ENCODE data around the gene FBXO17. TPM values are rescaled to one million over a fixed set of nuclear protein-coding genes. Genes with fewer than 3 reads are reported as not detected.
"Not testable (repeated sequence)": the region's sequence is repeated elsewhere in the genome, so short reads cannot be mapped to it uniquely, and the experiment has no call there.

FBXO17 gene
- total and polyA plus RNA-seq, 2 donors = 19.6 to 34.7 TPM

DNA sequence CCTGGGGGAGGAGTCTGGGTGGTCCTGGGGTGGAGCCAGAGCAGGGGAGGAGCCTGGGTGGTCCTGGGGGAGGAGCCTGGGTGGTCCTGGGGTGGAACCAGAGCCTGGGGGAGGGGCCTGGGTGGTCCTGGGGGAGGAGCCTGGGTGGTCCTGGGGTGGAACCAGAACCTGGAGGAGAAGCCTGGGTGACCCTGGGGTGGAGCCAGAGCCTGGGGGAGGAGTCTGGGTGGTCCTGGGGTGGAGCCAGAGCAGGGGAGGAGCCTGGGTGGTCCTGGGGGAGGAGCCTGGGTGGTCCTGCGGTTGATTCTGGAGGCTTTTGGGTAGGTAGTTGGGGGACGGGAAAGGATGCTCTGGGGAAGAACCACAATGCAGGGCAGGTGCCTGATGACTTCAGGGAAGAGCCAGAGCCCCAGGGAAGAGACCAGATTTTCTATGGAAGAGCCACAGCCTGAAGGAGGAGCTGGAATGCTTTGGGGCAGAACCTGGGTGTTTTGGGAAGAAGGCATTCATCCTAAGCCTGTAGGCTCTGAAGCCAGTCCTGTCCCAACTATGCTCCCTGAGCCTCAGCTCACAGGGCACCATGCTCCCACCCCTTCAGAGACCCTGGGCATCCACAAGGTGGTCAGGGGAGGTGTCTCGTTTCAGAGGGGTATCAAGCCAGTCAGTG is 29.8 kb downstream of the FBXO17 start:
- Histone ChIP-seq H3K4me3 (ENCODE audit: low read depth, low read length) (no peak overlapping the region), H3K27ac (ENCODE audit: low read depth) (no peak overlapping the region), H3K36me3 (ENCODE audit: insufficient read depth) (no peaks in the 10 kb centered on the region), H3K4me1 (ENCODE audit: insufficient read depth) (peaks cover 2% of the 10 kb centered on the region)
- 92% methylated on average over 3 of the region's 3 CpGs for whole genome bisulfite sequencing
- DNase-seq (ENCODE audit: extremely low spot score) = no peak

DNA sequence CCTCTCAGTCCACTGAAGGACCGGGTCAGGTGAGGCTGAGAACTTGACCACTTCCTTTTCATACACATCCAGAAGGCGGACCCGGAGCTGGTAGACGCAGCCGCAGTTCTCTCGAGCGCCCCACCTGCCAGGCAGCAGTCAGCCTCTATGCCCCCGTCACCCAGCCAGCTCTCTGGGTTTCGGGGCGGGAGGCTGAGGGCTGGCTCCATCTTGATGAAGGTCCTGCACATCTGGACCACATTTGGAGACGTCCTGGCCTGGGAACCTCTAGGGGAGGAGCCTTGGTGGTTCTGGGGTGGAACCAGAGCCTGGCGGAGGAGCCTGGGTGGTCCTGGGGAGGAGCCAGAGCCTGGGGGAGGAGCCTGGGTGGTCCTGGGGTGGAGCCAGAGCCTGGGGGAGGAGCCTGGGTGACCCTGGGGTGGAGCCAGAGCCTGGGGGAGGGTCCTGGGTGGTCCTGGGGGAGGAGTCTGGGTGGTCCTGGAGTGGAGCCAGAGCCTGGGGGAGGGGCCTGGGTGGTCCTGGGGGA is 30.5 kb downstream of the FBXO17 start:
- WGBS = 84% methylated on average over 12 of the region's 12 CpGs
- H3K27ac ChIP-seq (ENCODE audit: low read depth) = no peak overlapping the region
- DNase-seq (ENCODE audit: extremely low spot score) = no peak
- no peak overlapping the region for H3K4me3 ChIP-seq (ENCODE audit: low read depth, low read length)
- H3K4me1 ChIP-seq (ENCODE audit: insufficient read depth) = peaks cover 2% of the 10 kb centered on the region
- H3K36me3 ChIP-seq (ENCODE audit: insufficient read depth) = no peaks in the 10 kb centered on the region

DNA sequence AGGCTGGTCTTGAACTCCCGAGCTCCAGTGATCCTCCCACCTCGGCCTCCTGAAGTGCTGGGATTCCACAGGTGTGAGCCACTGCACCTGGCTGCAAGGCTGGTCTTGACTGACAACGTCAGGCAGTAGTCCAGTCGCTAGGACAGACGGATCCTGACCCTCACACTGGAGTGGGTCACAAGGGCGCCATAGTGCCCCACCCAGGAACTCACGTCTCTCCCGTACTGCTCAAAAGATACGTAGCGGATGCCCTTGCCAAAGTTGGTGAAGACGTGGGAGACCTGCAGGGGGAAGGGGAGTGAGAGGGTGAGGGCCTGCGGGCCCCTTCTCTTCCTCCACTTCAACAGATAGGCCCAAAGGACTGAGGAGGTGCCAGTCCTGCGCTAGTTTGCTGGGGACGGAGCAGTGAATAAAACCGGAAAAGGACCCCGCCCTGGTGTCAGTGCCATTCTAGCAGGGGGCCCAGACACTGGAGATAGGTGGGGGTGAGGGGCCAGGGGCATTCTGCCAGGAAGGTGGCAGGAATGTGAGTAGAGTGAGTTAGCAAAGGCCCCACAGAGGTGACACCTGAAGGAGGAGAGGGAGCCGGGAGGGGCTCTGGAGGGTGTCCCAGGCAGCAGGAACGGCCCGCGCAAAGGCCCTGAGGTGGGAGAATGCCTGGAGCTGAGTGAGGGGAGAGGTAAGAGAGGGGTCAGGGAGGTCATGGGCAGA is 32.9 kb downstream of the FBXO17 start:
- 86% methylated on average over 20 of the region's 20 CpGs for WGBS
- Histone ChIP-seq H3K27ac (ENCODE audit: low read depth) (no peak overlapping the region), H3K4me1 (ENCODE audit: insufficient read depth) (no peaks in the 10 kb centered on the region), H3K36me3 (ENCODE audit: insufficient read depth) (no peaks in the 10 kb centered on the region), H3K4me3 (ENCODE audit: low read depth, low read length) (no peak overlapping the region)
- no peak for DNase-seq (ENCODE audit: extremely low spot score)

DNA sequence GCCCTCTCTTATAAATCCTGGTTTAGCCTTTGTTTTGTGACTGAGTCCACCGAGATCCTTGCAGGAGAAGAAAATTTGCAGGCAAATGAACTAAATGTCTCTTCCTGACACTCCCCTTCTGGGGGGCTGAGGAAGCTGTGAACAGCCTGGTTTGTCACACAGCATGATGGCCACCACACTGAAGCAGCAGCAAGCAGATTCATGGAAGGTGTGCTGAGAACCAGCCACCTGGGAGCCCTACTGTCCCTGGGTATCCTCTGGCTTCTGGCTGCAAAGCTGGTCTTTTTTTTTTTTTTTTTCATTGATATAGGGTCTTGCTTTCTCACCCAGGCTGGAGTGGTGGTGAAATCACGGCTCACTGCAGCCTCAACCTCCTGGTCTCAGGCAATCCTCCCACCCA is 33.6 kb downstream of the FBXO17 start:
- Histone ChIP-seq H3K27ac (ENCODE audit: low read depth) (no peak overlapping the region), H3K4me3 (ENCODE audit: low read depth, low read length) (no peak overlapping the region), H3K4me1 (ENCODE audit: insufficient read depth) (no peaks in the 10 kb centered on the region), H3K36me3 (ENCODE audit: insufficient read depth) (no peaks in the 10 kb centered on the region)
- no peak for DNase-seq (ENCODE audit: extremely low spot score)
- WGBS = 75% methylated on average over 2 of the region's 2 CpGs

DNA sequence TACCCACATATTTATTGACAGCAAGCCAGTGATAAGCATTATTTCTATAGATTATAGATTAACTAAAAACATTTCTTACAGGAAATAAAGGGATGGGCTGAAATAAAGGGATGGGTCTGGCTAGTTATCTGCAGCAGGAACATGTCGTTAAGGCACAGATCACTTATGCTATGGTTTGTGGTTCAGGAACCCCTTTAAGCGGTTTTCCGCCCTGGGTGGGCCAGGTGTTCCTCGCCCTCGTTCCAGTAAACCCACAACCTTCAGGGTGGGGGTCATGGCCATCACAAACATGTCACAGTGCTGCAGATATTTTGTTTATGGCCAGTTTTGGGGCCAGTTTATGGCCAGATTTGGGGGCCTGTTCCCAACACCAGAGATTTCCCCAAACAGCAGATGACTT is 34.1 kb downstream of the FBXO17 start:
- not testable (repeated sequence) for H3K4me1 ChIP-seq (ENCODE audit: insufficient read depth); DNase-seq (ENCODE audit: extremely low spot score); H3K27ac ChIP-seq (ENCODE audit: low read depth); H3K4me3 ChIP-seq (ENCODE audit: low read depth, low read length); H3K36me3 ChIP-seq (ENCODE audit: insufficient read depth)
- WGBS = 79% methylated on average over 5 of the region's 5 CpGs

DNA sequence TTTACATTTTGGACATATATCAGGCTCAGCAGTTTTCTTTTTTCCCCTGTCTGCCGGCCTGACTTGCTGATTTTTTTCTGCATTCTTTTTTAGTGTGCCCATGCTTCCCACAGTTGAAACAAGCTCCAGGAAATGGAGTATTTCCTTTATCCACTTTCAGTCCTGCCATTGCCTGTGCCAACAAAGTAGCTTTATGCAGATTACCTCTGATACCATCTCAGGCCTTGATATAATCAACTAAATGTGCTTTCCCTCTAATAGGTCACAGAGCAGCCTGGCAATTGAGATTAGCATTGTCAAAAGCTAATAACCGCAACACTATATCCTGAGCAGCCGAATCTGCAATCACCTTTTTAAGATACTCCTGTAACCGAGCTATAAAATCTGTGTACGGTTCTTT is 35.6 kb downstream of the FBXO17 start:
- DNase-seq (ENCODE audit: extremely low spot score) = no peak
- WGBS = 44% methylated on average over 5 of the region's 5 CpGs
- Histone ChIP-seq H3K4me1 (ENCODE audit: insufficient read depth) (no peaks in the 10 kb centered on the region), H3K36me3 (ENCODE audit: insufficient read depth) (no peaks in the 10 kb centered on the region), H3K27ac (ENCODE audit: low read depth) (no peak overlapping the region), H3K4me3 (ENCODE audit: low read depth, low read length) (no peak overlapping the region)

DNA sequence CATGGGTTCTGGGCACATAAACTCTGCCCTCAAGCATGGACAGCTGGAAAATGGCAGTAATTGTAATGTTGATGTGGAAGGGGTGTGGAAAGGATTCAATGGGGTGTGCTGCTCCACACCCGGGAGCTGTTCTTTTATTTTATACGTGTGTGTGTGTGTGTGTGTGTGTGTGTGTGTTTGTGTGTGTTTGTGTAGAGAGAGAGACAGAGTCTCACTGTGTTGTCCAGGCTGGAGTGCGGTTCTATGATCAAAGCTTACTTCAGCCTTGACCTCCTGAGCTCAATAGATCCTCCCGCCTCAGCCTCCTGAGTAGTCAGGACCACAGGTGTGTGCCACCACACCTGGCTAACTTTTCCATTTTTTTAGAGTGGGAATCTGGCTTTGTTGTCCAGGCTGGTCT is 42.0 kb downstream of the FBXO17 start:
- no peak for DNase-seq (ENCODE audit: extremely low spot score)
- WGBS = 85% methylated on average over 4 of the region's 4 CpGs
- Histone ChIP-seq H3K4me1 (ENCODE audit: insufficient read depth) (no peaks in the 10 kb centered on the region), H3K27ac (ENCODE audit: low read depth) (no peak overlapping the region), H3K36me3 (ENCODE audit: insufficient read depth) (peaks cover 4% of the 10 kb centered on the region), H3K4me3 (ENCODE audit: low read depth, low read length) (no peak overlapping the region)

DNA sequence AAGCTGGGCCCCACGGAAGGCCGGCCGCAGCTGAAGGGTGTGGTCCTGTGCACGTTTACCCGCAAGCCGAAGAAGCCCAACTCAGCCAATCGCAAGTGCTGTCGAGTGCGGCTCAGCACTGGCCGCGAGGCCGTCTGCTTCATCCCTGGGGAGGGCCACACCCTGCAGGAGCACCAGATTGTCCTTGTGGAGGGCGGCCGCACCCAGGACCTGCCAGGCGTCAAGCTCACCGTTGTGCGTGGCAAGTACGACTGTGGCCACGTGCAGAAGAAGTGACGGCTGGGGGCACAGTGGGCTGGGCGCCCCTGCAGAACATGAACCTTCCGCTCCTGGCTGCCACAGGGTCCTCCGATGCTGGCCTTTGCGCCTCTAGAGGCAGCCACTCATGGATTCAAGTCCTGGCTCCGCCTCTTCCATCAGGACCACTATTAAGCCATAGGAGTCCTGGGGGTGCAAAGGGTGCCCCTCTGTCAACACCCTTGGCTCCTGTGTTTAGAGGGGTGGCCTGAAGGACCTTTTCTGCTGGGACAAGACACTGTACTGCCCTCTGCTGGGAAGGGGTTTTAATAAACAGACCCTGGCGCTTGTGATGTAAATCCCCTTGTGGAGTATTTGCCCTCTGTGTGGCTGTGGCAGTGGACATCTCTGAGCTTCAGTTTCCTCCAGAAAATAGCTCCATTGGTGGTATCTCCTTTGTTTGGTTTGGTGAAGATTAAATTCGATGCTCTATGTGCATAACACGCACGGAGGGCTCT is 42.9 kb downstream of the FBXO17 start:
- DNase-seq (ENCODE audit: extremely low spot score) = no peak
- no peaks in the 10 kb centered on the region for H3K4me1 ChIP-seq (ENCODE audit: insufficient read depth)
- 90% methylated on average over 29 of the region's 29 CpGs for WGBS

DNA sequence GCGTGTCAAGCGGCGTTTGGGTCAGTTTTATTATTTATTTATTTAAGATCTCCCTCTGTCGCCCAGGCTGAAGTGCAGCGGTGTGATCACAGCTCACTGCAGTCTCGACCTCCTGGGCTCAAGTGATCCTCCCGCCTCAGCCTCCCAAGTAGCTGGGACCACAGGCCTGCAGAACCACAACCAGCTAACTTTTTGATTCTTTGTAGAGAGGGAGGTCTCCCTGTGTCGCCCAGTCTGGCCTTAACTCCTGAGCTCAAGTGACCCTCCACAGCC is 44.1 kb downstream of the FBXO17 start:
- Histone ChIP-seq H3K27ac (ENCODE audit: low read depth) (no peak overlapping the region), H3K4me1 (ENCODE audit: insufficient read depth) (no peaks in the 10 kb centered on the region), H3K36me3 (ENCODE audit: insufficient read depth) (peaks cover 4% of the 10 kb centered on the region), H3K4me3 (ENCODE audit: low read depth, low read length) (peak overlapping the region; percentile 78)
- no peak for DNase-seq (ENCODE audit: extremely low spot score)
- 25% methylated on average over 8 of the region's 8 CpGs for WGBS

More for the DNA sequence above, 42.9 kb downstream of the FBXO17 start:
- no peak overlapping the region for H3K4me3 ChIP-seq (ENCODE audit: low read depth, low read length)
- H3K27ac ChIP-seq (ENCODE audit: low read depth) = no peak overlapping the region
- H3K36me3 ChIP-seq (ENCODE audit: insufficient read depth) = peaks cover 4% of the 10 kb centered on the region

DNA sequence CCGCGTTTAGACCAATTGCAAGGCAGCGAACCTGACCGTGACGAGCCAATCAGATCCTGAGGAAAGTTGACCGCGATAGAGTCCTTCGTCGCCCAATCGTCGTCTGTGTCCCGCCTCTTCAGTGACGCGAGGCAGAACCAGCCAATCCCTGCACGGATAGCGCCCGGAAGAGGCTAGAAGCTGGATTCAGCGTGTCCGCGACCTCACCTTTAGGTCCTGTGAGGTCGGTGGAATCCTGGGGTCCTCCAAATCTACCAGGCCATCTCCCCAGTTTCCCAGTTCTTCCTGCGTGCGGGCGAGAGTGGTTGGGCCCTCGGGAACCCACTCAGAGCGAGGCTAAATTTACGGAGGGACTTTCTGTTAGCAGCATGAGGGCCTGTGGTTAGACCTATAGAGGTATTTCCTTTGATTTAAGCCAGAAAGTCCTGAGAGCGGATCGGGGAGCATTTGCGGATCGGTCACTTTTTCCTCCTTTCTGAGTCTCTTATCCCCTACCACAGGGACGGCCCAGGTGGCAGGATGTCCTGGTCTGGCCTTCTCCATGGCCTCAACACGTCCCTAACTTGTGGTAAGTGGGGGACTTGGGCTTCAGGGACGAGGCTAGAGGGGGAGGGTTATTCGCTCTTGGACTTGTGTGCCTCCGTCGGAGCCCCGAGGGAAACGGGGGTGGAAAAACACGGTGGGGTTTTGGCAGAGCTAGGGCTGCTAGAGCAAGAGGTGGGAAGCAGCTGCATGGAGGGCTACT is 44.6 kb downstream of the FBXO17 start, which contains the start of gene MRPS12:
TSS of gene MRPS12 (plus strand) at position 169 of the 745 bp plus-strand sequence. CDS start at position 520, 351 bp downstream.
- Histone ChIP-seq H3K4me1 (ENCODE audit: insufficient read depth) (no peaks in the 10 kb centered on the region), H3K36me3 (ENCODE audit: insufficient read depth) (peaks cover 4% of the 10 kb centered on the region), H3K27ac (ENCODE audit: low read depth) (peak within 1 kb of the TSS; percentile 77), H3K4me3 (ENCODE audit: low read depth, low read length) (peak within 1 kb of the TSS; percentile 78)
- peak; percentile 99 for DNase-seq (ENCODE audit: extremely low spot score)
- under 1% methylated on average over 40 of the region's 40 CpGs for WGBS

DNA sequence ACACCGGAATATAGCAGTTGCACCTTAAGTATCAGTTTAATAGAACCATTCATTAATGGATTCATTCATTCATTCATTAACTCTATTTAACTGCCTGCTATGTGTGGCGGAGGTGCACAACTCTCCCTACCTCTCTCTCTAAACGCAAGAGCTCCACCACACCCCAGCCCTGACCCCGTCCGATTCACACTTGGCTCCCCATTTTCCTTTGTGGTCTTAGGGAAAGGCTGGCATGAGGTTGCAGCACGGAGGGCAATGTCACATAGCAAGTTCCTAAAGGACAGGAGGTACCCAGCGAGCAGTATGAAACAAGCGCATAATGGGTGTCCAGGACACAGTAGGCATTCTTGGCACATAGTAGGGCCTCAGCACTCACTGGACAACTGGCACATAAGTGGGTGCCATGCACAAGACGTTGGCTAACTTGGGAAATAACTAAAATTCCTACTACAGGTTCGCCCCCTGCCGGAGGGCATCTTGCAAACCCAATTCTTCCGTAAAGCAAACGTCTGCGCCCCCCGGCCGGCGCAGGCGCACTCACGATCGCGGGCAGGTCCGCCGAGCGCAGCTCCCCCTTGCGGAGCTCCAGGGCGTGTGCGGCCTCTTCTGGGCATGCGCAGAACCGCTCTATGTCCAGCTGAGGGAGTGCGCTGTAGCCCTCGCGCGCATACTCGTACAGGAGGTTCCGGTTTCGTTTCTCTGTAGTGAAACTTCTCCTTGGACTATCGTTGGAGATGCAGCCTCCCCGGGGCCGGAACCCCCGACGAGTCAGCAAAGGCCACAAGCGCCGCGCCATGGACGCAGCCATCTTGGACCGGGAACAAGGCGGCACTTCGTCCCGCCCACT is 45.4 kb downstream of the FBXO17 start, which contains the start of gene SARS2:
TSS of gene SARS2 (minus strand) at position 835 of the 847 bp plus-strand sequence. CDS start at position 808, 27 bp downstream.
- 3% methylated on average over 49 of the region's 49 CpGs for WGBS
- Histone ChIP-seq H3K4me1 (ENCODE audit: insufficient read depth) (no peaks in the 10 kb centered on the region), H3K27ac (ENCODE audit: low read depth) (peak within 1 kb of the TSS; percentile 77), H3K36me3 (ENCODE audit: insufficient read depth) (peaks cover 4% of the 10 kb centered on the region), H3K4me3 (ENCODE audit: low read depth, low read length) (peak within 1 kb of the TSS; percentile 78)
- peak; percentile 86 for DNase-seq (ENCODE audit: extremely low spot score)

DNA sequence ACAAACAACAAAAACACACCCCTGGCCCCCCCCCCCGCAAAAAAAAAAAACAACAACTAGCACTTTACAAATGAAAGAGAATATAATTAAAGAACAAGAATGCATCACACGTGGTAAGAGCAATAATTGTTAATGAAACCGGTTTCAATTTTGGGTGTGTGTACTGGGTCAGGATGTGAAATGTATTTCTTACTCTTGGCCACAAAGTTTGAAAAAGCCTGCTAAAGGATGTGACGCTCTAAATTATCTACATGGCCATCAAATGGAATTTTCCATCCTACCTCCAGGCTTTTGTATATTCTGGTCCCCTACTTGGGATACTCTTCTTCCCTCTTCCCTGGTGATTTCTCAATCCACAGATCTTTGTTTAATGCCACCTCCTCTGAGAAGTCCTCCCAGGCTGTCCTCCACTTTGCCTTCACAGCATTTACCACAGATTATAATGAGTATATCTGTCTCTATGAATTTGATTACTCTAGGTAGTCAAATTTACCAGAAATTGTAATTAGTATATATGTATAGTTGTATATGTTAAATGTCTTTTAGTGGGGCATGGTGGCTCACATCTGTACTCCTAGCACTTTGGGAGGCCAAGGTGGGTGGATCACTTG is 47.0 kb downstream of the FBXO17 start:
- Histone ChIP-seq H3K4me1 (ENCODE audit: insufficient read depth) (no peaks in the 10 kb centered on the region), H3K27ac (ENCODE audit: low read depth) (no peak overlapping the region), H3K36me3 (ENCODE audit: insufficient read depth) (peaks cover 4% of the 10 kb centered on the region), H3K4me3 (ENCODE audit: low read depth, low read length) (no peak overlapping the region)
- no peak for DNase-seq (ENCODE audit: extremely low spot score)
- 86% methylated on average over 4 of the region's 4 CpGs for WGBS

Data from urinary bladder (tissue), 4 donors.